ENCODE results near the gene TMEM144. TPM values are rescaled to one million over a fixed set of nuclear protein-coding genes. Genes with fewer than 3 reads are reported as not detected.

Gene TMEM144
- polyA plus RNA-seq, 4 donors: 4.1 to 5.9 (median 5.1) TPM

GRCh38 chr4:158291334-158292055 is 81.2 kb downstream of the TMEM144 start:
- no peak for DNase-seq (ENCODE audit: low read depth in 4 of 4, low spot score in 2 of 4)

DNA sequence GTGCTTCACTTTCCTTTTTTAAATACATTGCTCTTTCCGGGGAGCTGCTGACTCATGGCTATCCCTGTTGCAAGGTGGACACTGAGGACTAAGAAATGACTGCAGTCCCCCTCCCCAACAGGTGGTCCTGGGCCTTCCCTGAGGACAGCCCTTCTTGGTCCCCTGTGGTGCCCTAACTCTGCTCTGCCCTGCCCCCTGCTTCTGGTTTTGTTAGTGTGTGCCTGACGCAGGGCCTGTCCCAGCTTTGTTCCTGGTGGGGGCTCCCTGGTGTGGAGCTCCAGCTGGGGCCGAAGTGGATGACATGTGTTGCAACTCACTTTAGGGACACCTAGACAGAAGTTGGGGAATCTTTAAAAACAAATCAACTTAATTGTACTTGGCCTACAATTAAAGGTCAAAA is 81.9 kb downstream of the TMEM144 start:
- no peak for DNase-seq (ENCODE audit: low read depth in 4 of 4, low spot score in 2 of 4)

DNA sequence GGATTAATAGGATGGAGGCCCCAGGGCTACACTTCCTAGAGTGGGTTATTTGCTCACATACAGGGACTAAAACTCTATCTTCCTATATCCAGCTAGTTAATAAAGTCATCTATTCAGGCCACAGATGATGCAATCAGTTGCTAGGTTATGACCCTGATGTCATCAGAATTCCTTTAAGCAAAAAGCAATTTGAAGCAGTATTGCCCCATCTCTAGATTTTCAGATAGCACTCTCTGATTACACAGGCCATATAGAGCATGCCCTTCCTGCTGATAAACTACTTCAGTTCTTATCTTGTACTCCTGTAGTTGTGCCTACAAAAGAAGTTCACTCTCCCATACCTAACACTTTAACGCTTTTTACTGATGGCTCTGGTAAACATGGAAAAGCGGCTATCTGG is 84.8 kb downstream of the TMEM144 start:
- no peak for DNase-seq (ENCODE audit: low read depth in 4 of 4, low spot score in 2 of 4)

DNA sequence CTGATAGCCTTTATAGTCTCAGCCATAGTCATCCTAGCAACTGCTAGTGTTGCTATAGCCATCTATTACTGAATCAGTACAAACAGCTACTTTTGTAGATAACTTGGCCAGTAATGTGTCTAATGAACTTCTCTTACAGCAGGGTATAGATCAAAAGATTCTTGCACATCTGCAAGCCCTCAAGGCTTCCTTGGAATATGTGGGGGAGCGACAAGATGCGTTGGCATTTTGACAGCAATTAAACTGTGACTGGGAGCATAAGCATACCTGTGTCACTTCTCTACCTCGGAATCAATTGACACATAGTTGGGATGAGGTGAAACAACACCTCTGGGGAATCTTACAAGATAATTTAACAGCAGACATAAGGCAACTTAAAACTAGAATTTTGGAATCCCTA is 87.6 kb downstream of the TMEM144 start:
- DNase-seq (ENCODE audit: low read depth in 4 of 4, low spot score in 2 of 4): no peak

DNA sequence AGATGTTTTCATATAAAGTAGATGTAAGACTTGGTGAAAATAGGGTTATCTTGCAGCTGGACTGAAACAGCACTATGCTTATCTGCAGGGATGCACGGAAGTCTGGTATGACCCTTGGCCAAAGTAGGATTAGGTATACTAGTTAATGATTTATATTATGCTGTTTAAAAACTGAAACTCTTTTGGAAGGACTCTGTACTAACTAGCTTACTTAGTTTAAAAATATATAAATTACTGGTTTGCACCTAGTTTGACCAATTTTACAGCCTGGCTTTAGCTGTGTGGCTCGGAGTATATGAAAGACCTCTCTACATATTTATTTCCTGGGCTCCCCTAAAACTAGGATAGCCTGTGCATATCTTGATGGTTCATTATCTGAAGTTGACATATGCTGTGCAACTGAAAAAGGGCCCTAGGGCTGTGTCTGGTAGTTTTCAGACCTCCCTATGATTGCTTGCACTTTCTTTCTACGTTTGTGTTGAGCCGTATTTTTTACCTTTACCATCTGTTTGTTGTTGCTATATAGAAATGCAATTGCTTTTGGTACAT is 89.2 kb downstream of the TMEM144 start:
- DNase-seq (ENCODE audit: low read depth in 4 of 4, low spot score in 2 of 4): peak in 1 of 4 donors; percentile 2

- DNase-seq (ENCODE audit: low read depth in 4 of 4, low spot score in 2 of 4): no peak
Measured at GRCh38 chr4:158300012-158300411, 89.7 kb downstream of the TMEM144 start.

- DNase-seq (ENCODE audit: low read depth in 4 of 4, low spot score in 2 of 4): no peak
Measured at GRCh38 chr4:158302076-158302866, 92.0 kb downstream of the TMEM144 start.

DNA sequence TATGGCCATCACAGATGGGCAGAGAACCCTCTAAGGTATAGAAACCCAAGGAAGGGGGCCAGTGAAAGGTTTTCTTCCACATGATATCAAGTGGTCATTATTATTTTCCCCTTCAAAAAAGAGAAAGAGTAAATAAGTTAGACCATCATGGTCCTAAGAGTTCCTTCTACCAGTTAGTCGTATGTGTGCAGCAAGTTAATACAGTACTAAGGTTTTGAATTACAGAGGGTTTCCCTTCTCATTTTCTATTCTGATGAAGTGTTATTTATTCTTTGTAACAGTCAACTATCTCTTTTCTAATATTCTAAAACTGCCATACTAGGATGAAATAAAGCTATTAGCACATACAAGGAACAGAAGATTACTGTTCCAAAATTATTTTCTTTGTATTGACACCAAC is 94.4 kb downstream of the TMEM144 start:
- no peak for DNase-seq (ENCODE audit: low read depth in 4 of 4, low spot score in 2 of 4)

Other genes starting within 250 kb of the TMEM144 start
- 10 to 100 TPM; 27.9 to 43.1 (median 34.3) TPM for gene GASK1B, start 37.5 kb upstream of the TMEM144 start, polyA plus RNA-seq (ENCODE audit: insufficient read length in 4 of 4)